ENCODE results near the gene USP17L11.
"Not testable (repeated sequence)": the region's sequence is repeated elsewhere in the genome, so short reads cannot be mapped to it uniquely, and the experiment has no call there.

USP17L11 gene

GRCh38 chr4:9262572-9262971 lies 47.4 kb downstream of the USP17L11 start, which contains the start of gene USP17L21:
Gene USP17L21 (plus strand): TSS chr4:9262872. CDS start chr4:9262872, 0 bp downstream.
- POLR2A ChIA-PET: not testable (repeated sequence)

More at GRCh38 chr4:9262572-9262971, 47.4 kb downstream of the USP17L11 start, which contains the start of gene USP17L21:
- H3K9me3 ChIP-seq (ENCODE audit: control extremely low read depth in 1 of 5, control insufficient read depth in 4 of 5, insufficient read depth in 2 of 5, low read depth in 1 of 5, low read length in 4 of 5); DNase-seq; H3K27ac ChIP-seq (ENCODE audit: insufficient read depth in 1 of 2, low read depth in 1 of 2, low read length in 2 of 2, poor library complexity in 1 of 2, severe bottlenecking in 2 of 2); H3K4me3 ChIP-seq (ENCODE audit: control insufficient read depth in 1 of 7, extremely low read depth in 1 of 7, insufficient read depth in 4 of 7, low read depth in 2 of 7, low read length in 6 of 7); H3K27me3 ChIP-seq (replicated peaks in 2 of 5; ENCODE audit: control insufficient read depth in 4 of 5, insufficient read depth in 5 of 5, low read length in 4 of 5); CTCF ChIA-PET; H3K4me1 ChIP-seq (ENCODE audit: control extremely low read depth in 1 of 4, control insufficient read depth in 4 of 4, insufficient read depth in 4 of 4, low read length in 3 of 4); H3K36me3 ChIP-seq (ENCODE audit: control insufficient read depth in 4 of 4, insufficient read depth in 4 of 4, low read length in 3 of 4): not testable (repeated sequence)
- WGBS (ENCODE audit: insufficient coverage): no CpG with 5 or more reads among the region's 13 CpGs

Data from common myeloid progenitor, CD34-positive (primary cell).